ENCODE data around the gene TBC1D5. TPM values are rescaled to one million over a fixed set of nuclear protein-coding genes. Genes with fewer than 3 reads are reported as not detected.
"Not testable (repeated sequence)": the region's sequence is repeated elsewhere in the genome, so short reads cannot be mapped to it uniquely, and the experiment has no call there.

TBC1D5 gene
- total RNA-seq, 1 experiment from 2014 or later = 59.4 TPM

DNA sequence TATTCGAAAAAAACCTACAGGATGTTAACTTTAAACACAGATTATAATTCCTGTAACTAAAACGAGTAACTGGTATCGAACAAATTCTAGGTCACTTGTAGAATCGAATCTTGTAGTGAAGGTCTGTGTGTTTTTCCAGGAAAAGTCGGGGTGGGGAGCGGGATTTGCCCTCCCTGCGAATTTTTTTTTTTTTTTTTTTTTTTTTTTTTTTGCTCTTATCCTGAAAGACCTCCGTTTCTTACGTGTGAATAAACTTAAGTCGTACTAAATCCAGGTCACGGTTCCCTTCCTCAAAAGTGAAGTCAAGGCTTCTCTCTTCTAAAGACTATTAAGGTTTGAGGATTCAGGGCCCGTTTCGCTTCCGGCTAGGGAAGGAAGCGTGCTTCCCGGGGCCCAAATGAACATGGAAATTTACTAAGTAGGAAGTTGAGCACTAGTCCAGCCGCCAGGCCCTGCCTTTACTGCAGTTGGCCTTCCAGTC is 770 bp downstream of the TBC1D5 start:
- H3K4me1 ChIP-seq = peaks cover 7% of the 10 kb centered on the region
- peak overlapping the region; percentile 81 for H3K4me3 ChIP-seq
- no peak for DNase-seq
- H3K36me3 ChIP-seq = no peaks in the 10 kb centered on the region; the same call in none of the 2 replicates
- H3K27ac ChIP-seq = peak overlapping the region; percentile 94
- H3K9me3 ChIP-seq (replicated peaks) = no peaks in the 10 kb centered on the region
- H3K27me3 ChIP-seq = no peaks in the 10 kb centered on the region

DNA sequence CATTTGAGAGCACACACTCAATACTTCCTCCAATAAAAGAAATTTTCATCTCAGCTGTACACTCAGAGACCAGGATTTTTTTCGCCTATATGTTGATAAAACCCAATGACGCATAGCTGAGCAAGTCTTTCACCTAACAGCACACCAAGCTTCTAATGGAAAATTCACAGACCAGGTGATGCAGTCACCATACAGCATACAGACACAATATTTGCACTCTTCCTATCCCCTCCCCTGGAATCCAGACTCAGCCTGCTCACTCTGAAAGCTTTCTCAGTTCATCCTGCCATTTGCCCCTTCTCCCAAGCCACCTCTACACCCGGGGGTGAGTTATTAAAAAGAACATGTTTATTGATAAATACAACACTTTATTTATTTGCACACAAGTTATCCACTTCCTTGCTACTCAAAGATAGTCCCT is 1.7 kb downstream of the TBC1D5 start:
- Histone ChIP-seq H3K27me3 (no peaks in the 10 kb centered on the region), H3K27ac (peak overlapping the region; percentile 94; the same call in 1 of the 2 replicates), H3K9me3 (replicated peaks) (no peaks in the 10 kb centered on the region), H3K4me3 (peak overlapping the region; percentile 81), H3K36me3 (no peaks in the 10 kb centered on the region; the same call in none of the 2 replicates), H3K4me1 (peaks cover 7% of the 10 kb centered on the region; the same call in 1 of the 2 replicates)
- DNase-seq = peak; percentile 15 to 45

DNA sequence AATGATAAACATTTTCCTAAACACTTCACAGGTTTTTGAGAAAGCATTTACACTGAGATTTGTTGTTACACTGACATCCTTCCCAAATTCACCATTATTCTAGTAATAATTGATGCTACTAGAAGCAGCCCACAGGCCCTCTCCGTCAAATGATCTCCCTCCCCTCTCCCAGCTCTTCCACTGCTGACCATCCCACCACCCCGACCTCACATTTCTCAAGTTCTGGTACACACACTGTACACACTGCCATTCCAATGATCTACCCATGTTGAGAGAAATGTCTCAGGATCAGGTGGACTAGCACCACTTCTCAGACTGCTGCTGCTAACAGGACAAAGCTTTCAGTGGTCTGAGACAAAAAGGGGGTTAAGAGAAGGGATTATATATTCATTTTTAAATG is 3.5 kb downstream of the TBC1D5 start:
- no peak overlapping the region for H3K27ac ChIP-seq
- DNase-seq = no peak
- H3K36me3 ChIP-seq = no peaks in the 10 kb centered on the region; the same call in none of the 2 replicates
- no peak overlapping the region for H3K4me3 ChIP-seq
- H3K9me3 ChIP-seq (replicated peaks) = no peaks in the 10 kb centered on the region
- H3K4me1 ChIP-seq = peaks cover 6% of the 10 kb centered on the region; the same call in 1 of the 2 replicates
- H3K27me3 ChIP-seq = no peaks in the 10 kb centered on the region

DNA sequence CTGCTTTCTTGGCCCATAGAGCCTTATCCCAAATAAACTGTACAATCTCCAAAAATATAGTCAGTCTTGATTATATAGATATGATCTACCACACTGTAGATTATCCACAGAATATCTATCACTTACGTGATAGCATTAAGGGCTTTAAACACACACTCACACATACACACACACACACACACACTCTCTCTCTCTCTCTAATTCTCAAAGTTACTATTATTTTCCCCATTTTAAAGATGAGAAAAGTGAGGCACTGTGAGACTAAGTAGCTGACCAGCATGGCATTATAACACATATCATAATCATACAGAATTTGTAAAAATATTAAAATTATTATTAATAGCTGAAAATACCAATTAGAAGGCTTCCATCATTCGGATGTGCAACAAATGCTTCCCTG is 4.2 kb downstream of the TBC1D5 start:
- DNase-seq = no peak
- H3K36me3 ChIP-seq = no peaks in the 10 kb centered on the region; the same call in none of the 2 replicates
- no peak overlapping the region for H3K4me3 ChIP-seq
- peaks cover 2% of the 10 kb centered on the region; the same call in 1 of the 2 replicates for H3K4me1 ChIP-seq
- no peak overlapping the region for H3K27ac ChIP-seq
- no peaks in the 10 kb centered on the region for H3K9me3 ChIP-seq (replicated peaks)
- H3K27me3 ChIP-seq = no peaks in the 10 kb centered on the region

DNA sequence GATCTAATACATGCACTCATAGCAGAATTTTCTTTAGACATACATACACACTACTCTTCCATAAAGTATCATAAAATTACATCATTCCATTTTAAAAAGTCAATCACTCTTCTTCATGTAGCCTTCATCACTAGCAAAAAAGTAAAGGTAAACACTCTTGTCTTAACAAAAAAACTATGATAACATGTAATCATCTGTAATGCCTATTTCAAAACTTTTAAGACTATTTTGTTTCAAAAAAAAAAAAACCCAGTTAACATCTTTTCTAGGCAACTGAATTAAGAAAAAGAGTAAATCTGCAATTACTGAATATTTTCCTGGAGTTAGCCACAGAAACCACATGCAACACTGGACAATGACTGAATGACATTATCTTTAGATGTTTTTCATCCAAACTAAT is 4.8 kb downstream of the TBC1D5 start:
- Histone ChIP-seq H3K9me3 (replicated peaks) (no peaks in the 10 kb centered on the region), H3K27me3 (no peaks in the 10 kb centered on the region), H3K27ac (no peak overlapping the region), H3K4me3 (no peak overlapping the region), H3K36me3 (no peaks in the 10 kb centered on the region; the same call in none of the 2 replicates), H3K4me1 (peaks cover 2% of the 10 kb centered on the region; the same call in 1 of the 2 replicates)
- DNase-seq = no peak

DNA sequence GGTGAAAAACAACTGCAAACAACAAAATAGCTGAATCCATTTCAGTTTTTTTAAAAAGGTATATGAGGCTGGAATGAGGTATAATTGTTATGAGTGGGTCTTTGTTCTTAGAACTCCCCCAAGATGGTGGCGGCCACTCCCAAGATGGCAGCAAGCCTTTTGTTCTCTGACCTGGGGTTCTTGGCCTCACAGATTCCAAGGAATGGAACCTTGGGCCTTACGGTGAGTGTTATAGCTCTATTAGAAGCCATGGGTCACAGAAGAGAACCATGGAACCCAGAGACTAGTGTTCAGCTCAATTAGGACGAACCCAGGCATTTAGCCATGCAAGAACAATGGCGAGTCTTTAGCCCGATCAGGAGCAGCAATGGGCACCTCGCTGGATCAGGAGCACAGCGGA is 7.1 kb downstream of the TBC1D5 start:
- not testable (repeated sequence) for H3K27me3 ChIP-seq; H3K36me3 ChIP-seq; H3K9me3 ChIP-seq (replicated peaks); H3K4me3 ChIP-seq; H3K4me1 ChIP-seq; DNase-seq; H3K27ac ChIP-seq

DNA sequence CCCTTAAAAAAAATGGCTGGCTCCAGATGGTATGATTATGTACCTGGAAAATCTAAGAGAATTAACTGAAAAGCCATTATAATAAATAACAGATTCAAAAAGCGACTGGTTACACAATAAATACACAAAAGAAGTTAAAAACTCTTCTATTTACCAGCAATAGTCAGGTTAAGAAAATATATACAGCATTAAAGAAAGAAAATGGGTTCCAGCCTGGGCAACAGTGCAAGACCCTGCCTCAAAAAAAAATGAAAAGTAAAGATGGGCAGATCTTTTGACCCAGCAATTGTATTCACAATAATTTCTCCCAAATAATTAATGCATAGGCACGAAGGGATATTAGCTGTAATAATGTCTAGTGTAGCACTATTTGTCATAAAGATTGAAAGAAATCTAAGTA is 8.7 kb downstream of the TBC1D5 start:
- DNase-seq = no peak
- H3K9me3 ChIP-seq (replicated peaks) = peaks cover 5% of the 10 kb centered on the region; the same call in 1 of the 2 replicates
- H3K36me3 ChIP-seq = peaks cover 3% of the 10 kb centered on the region; the same call in 1 of the 2 replicates
- peaks cover 2% of the 10 kb centered on the region; the same call in 1 of the 2 replicates for H3K4me1 ChIP-seq
- no peak overlapping the region for H3K4me3 ChIP-seq
- no peak overlapping the region for H3K27ac ChIP-seq
- no peaks in the 10 kb centered on the region for H3K27me3 ChIP-seq

DNA sequence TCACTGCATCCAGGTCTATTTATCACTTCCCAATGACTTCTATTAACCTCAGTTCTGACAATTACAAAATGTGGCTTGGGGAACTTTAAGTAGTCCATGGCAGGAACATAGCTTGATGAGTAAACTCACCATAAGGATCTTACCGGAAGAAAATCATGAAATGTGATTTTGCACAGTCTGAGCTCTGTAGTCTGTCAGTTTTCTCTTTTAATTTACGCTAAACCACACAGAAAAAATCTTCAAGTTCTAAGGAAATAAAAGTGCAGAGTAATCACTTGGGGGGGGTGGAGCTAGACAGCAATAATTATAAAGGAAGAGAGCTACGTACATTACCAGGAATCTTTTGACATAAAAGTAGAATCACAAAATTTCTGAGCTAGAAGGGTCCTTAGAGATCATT is 9.2 kb downstream of the TBC1D5 start:
- Histone ChIP-seq H3K4me3 (no peak overlapping the region), H3K4me1 (peaks cover 2% of the 10 kb centered on the region; the same call in 1 of the 2 replicates), H3K27ac (no peak overlapping the region), H3K9me3 (replicated peaks) (peaks cover 5% of the 10 kb centered on the region; the same call in 1 of the 2 replicates), H3K27me3 (no peaks in the 10 kb centered on the region), H3K36me3 (peaks cover 3% of the 10 kb centered on the region; the same call in 1 of the 2 replicates)
- no peak for DNase-seq

DNA sequence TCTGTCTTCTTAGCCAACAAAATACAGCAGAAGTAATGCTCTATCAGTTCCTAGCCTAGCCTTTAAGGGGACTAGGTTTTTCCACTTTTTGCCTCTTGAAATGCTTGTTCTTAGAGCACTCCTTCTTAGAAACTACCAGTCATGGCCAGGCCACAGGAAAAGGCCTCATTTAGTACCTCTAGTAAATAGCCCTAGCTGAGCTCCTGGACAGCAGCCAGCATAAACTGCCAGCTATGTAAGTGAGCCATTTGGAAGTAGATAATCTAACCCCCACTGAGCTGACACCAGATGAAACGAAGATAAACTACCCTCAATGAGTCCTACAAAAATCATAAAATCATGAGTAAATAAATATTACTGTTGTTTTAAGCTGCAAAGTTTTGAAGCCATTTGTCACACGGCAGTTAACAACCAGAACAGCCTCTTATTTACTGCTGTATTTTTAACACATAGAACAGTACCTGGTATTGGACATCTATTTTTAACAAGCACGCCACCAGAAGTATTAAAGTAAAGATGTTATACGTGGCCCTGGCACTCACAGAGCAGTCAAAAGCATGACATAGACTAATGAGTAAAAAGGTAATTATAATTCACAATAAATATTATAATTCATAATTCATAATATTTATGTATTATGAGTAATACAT is 12.0 kb downstream of the TBC1D5 start:
- peak; percentile 59 to 60 for DNase-seq
- H3K27ac ChIP-seq = no peak overlapping the region
- no peaks in the 10 kb centered on the region for H3K4me1 ChIP-seq
- peaks cover 7% of the 10 kb centered on the region; the same call in 1 of the 2 replicates for H3K36me3 ChIP-seq
- no peak overlapping the region for H3K4me3 ChIP-seq
- H3K27me3 ChIP-seq = no peaks in the 10 kb centered on the region
- H3K9me3 ChIP-seq (replicated peaks) = peaks cover 5% of the 10 kb centered on the region; the same call in 1 of the 2 replicates

DNA sequence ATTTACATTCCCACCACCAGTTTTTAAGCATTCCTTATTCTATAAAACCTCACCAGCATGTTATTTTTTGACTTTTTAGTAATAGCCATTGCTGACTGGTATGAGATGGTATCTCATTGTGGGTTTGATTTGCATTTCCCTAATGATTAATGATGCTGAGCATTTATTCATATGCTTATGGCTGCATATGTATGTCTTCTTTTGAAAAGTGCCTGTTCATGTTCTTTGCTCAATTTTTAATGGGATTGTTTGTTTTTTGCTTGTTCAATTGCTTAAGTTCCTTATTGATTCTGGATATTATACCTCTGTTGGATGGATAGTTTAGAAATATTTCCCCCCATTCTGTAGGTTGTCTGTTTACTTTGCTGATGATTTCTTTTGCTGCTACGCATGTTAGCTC is 16.1 kb downstream of the TBC1D5 start:
- Histone ChIP-seq H3K4me1 (no peaks in the 10 kb centered on the region), H3K27me3 (no peaks in the 10 kb centered on the region), H3K4me3 (no peak overlapping the region), H3K36me3 (peaks cover 7% of the 10 kb centered on the region), H3K27ac (no peak overlapping the region), H3K9me3 (replicated peaks) (peaks cover 5% of the 10 kb centered on the region; the same call in 1 of the 2 replicates)
- no peak for DNase-seq

DNA sequence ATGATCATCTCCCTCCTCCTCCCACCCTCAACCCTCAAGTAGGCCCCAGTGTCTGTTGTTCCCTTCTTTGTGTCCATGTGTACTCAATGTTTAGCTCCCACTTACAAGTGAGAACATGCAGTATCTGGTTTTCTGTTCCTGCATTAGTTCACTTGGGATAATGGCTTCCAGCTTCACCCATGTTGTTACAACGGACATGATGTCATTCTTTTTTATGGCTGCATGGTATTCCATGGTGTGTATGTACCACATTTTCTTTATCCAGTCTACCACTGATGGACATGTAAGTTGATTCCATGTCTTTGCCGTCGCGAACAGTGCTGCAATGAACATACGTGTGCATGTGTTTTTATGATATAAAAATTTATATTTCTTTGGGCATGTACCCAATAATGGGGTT is 16.6 kb downstream of the TBC1D5 start:
- not testable (repeated sequence) for H3K27ac ChIP-seq; H3K9me3 ChIP-seq (replicated peaks); H3K27me3 ChIP-seq; H3K36me3 ChIP-seq; H3K4me1 ChIP-seq; DNase-seq; H3K4me3 ChIP-seq

DNA sequence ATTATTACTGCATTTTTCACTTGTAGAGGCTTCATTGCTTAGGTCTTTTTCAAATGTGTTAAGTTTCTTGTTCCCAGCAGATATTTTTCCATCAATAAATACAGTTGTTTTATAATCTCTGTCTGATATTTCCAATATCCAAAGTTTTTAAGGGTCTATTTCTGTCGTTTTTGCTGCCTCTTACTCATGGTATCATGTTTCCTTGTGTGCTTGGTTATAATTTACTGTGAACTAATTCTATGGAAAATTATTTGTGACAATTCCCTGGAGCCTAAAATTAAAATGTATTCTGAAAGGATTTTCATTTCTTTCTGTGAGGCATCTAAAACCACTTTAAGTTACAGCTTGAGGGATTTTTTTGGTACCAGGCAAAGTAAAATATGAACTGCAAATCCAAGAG is 17.5 kb downstream of the TBC1D5 start:
- no peak overlapping the region for H3K4me3 ChIP-seq
- no peaks in the 10 kb centered on the region for H3K9me3 ChIP-seq (replicated peaks)
- no peak for DNase-seq
- H3K27ac ChIP-seq = no peak overlapping the region
- peaks cover 4% of the 10 kb centered on the region for H3K36me3 ChIP-seq
- no peaks in the 10 kb centered on the region for H3K4me1 ChIP-seq
- H3K27me3 ChIP-seq = no peaks in the 10 kb centered on the region

DNA sequence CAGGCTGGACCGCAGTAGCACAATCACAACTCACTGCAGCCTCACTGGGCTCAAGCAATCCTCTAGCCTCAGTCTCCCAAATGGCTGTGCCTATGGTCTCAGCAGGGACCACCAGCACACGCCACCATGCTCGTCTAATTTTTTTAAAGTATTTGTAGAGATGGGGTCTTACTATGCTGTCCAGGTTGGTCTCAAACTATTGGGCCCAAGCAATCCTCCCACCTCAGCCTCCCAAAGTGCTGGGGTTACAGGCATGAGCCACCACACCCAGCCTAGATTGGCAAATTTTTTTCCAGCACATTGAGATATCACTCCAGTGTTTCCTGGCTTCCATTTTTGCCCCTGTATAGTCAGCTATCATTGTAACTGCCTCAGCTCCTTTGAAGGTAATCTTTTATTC is 18.3 kb downstream of the TBC1D5 start:
- Histone ChIP-seq H3K4me1 (no peaks in the 10 kb centered on the region), H3K36me3 (peaks cover 4% of the 10 kb centered on the region), H3K27me3 (no peaks in the 10 kb centered on the region), H3K9me3 (replicated peaks) (no peaks in the 10 kb centered on the region), H3K27ac (no peak overlapping the region), H3K4me3 (no peak overlapping the region)
- no peak for DNase-seq

DNA sequence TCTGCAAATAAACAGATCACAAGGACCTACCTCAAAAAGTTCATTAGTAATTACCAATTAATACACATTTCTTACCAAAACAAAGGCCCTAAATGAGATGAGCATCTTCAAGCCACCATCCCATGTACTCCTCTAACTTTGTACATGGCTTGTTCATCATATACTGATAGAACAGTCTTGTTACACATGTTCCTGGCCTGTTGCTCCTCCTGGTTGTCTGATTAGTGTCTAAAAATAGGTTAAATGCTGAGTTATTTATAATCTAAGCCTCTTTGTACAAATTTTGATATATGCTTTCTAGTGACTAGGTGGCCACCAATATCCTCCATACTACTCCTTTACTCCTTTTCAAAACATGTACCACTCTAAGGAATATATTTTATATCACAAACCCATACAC is 25.0 kb downstream of the TBC1D5 start:
- H3K36me3 ChIP-seq = peaks cover 15% of the 10 kb centered on the region
- H3K4me3 ChIP-seq = no peak overlapping the region
- H3K27ac ChIP-seq = no peak overlapping the region
- H3K4me1 ChIP-seq = no peaks in the 10 kb centered on the region
- peaks cover 6% of the 10 kb centered on the region for H3K9me3 ChIP-seq (replicated peaks)
- H3K27me3 ChIP-seq = no peaks in the 10 kb centered on the region
- DNase-seq = no peak

DNA sequence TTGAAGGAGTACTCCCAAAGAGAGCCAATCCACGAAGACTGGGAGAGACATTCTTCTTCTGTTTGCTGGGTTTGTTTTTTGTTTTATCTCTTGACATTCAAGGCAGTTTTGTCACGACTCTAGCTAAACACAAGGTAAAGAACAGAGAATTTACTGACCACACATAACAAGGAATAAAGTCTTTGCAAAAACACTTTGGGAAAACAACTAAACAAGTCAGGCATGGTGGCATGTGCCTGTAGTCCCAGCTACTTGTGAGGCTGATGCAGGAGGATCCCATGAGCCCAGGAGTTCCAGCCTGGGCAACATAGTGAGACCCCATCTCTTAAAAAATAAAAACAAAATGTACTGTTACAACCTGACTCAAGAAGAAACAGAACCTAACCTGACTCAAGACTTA is 28.0 kb downstream of the TBC1D5 start:
- Histone ChIP-seq H3K27ac (no peak overlapping the region), H3K4me1 (no peaks in the 10 kb centered on the region), H3K27me3 (no peaks in the 10 kb centered on the region), H3K4me3 (no peak overlapping the region), H3K9me3 (replicated peaks) (peaks cover 6% of the 10 kb centered on the region), H3K36me3 (peaks cover 15% of the 10 kb centered on the region)
- no peak for DNase-seq

Measured in SJCRH30 (cell line).